ENCODE measurements around the gene JAZF1.

GRCh38 chr7:27905951-27906350 is 274.6 kb downstream of the JAZF1 start:
- TF ChIP-seq CTCF (IDR thresholded peaks at IDR 0.05) = no peak
- TF ChIP-seq POLR2AphosphoS5 (IDR thresholded peaks at IDR 0.05) = no peak
- TF ChIP-seq POLR2A (IDR thresholded peaks at IDR 0.05; ENCODE audit: low read depth) = no peak
- TF ChIP-seq EP300 (IDR thresholded peaks at IDR 0.05) = no peak
